ENCODE measurements around the gene WNT2. TPM values are rescaled to one million over a fixed set of nuclear protein-coding genes. Genes with fewer than 3 reads are reported as not detected.
"Not testable (repeated sequence)": the region's sequence is repeated elsewhere in the genome, so short reads cannot be mapped to it uniquely, and the experiment has no call there.

Gene WNT2
- total and polyA plus RNA-seq, 11 donors, result 0.09 to 1.2 (median 0.20) TPM; not detected in 3

DNA sequence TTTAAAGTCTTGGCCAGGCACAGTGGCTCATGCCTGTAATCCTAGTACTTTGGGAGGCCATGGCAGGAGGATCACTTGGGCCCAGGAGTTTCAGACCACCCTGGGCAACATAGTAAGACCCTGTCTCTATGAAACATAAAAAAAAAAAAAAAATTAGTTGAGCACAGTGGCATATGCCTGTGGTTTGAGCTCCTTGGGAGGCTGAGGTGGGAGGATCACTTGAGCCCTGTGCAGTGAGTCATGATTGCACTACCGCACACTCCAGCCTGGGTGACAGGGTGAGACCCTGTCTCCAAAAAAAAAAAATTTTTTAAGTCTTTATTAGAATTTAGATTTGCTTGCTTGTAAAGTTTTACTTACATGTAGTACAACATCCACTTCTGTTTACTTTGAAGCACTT, 14.0 kb downstream of the WNT2 start:
- WGBS, 4 donors, result 85 to 100% (median 95%) methylated on average over 1 of the region's 1 CpG
- Histone ChIP-seq H3K9me3 (peaks cover 0 to 2% (median 0%) of the 10 kb centered on the region in 12 donors), H3K27me3 (no peaks in the 10 kb centered on the region), H3K27ac (no peak overlapping the region), H3K36me3 (no peaks in the 10 kb centered on the region), H3K4me3 (no peak overlapping the region), H3K4me1 (no peaks in the 10 kb centered on the region)
- ATAC-seq, result no peak
- TF ChIP-seq, protein P1, sequence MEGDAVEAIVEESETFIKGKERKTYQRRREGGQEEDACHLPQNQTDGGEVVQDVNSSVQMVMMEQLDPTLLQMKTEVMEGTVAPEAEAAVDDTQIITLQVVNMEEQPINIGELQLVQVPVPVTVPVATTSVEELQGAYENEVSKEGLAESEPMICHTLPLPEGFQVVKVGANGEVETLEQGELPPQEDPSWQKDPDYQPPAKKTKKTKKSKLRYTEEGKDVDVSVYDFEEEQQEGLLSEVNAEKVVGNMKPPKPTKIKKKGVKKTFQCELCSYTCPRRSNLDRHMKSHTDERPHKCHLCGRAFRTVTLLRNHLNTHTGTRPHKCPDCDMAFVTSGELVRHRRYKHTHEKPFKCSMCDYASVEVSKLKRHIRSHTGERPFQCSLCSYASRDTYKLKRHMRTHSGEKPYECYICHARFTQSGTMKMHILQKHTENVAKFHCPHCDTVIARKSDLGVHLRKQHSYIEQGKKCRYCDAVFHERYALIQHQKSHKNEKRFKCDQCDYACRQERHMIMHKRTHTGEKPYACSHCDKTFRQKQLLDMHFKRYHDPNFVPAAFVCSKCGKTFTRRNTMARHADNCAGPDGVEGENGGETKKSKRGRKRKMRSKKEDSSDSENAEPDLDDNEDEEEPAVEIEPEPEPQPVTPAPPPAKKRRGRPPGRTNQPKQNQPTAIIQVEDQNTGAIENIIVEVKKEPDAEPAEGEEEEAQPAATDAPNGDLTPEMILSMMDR (IDR thresholded peaks at IDR 0.05), result no peak
- TF ChIP-seq POLR2A (IDR thresholded peaks at IDR 0.05), result no peak
- DNase-seq, result no peak
- intact Hi-C loops (cut with DNase I), result loop anchor here in 1 of 10 donors (10.0 kb wide), 1 partner anchor 64 kb away; no protein-coding TSS in a partner anchor

DNA sequence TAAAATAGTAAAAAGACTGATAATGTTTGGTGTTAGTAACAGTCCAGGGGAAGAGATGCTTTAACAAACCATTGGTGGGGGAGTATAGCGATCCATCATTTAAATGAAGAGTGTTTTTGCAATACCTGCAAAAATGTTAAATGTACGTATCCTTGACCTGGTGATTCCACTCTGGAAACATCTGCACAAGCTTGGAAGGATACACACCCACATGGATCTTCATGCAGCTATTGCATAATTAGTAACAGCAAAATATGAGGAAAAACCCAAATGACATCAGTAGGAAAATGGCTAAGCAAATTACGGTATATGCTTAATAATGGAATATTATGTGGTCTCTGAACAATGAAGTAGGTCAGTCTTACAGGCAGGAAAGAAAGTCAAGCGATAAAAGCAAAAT, 20.5 kb downstream of the WNT2 start:
- peaks cover 0 to 4% (median 0%) of the 10 kb centered on the region in 12 donors for H3K9me3 ChIP-seq
- H3K27me3 ChIP-seq, result no peaks in the 10 kb centered on the region
- H3K4me1 ChIP-seq, result no peaks in the 10 kb centered on the region
- no peak overlapping the region for H3K4me3 ChIP-seq
- WGBS, 4 donors, result 87 to 94% (median 92%) methylated on average over 4 of the region's 4 CpGs
- H3K27ac ChIP-seq, result no peak overlapping the region
- no peak for TF ChIP-seq POLR2A (IDR thresholded peaks at IDR 0.05)
- DNase-seq, result no peak
- intact Hi-C loops (cut with DNase I), result loop anchor here in 1 of 10 donors (10.0 kb wide), 1 partner anchor 58 kb away; no protein-coding TSS in a partner anchor
- no peak for ATAC-seq
- no peaks in the 10 kb centered on the region for H3K36me3 ChIP-seq

DNA sequence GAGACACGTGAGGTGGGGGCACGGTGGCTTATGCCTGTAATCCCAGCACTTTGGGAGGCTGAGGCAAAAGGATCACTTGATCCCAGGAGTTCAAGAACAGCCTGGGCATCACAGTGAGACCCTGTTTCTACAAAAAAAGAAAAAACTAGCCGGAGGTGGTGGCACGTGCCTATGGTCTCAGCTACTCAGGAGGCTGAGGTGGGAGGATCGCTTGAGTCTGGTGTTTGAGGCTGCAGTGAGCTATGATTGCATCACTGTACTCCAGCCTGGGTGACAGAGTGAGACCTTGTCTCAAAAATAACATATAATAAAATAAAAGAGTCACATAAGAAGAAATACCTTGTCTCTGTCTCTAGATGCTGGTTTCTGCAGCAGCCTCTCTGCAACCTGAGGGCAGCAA, 22.4 kb downstream of the WNT2 start:
- not testable (repeated sequence) for H3K27ac ChIP-seq, H3K9me3 ChIP-seq, DNase-seq, H3K27me3 ChIP-seq, ATAC-seq, H3K36me3 ChIP-seq, H3K4me3 ChIP-seq, H3K4me1 ChIP-seq
- 84 to 90% (median 88%) methylated on average over 5 of the region's 5 CpGs for WGBS, 4 donors
- intact Hi-C loops (cut with DNase I), result loop anchor here in 1 of 10 donors (10.0 kb wide), 1 partner anchor 56 kb away; no protein-coding TSS in a partner anchor

DNA sequence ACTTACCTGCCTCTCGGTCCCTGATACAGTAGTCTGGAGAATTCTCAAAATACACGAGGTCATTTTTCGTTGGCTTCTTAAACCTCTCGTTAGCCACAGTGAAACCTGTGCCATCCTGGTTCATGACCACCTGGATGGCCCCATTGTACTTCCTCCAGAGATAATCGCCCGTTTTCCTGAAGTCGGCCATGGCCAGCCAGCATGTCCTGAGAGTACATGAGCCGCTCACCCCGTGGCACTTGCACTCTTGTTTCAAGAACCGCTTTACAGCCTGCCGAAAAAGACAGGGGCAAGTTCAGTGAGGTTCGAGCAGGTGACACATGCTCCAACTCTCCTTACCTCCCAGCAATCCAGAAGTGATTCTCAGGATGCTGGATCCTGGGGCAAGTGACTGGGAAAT, 25.3 kb downstream of the WNT2 start:
- H3K36me3 ChIP-seq, result no peaks in the 10 kb centered on the region
- no peaks in the 10 kb centered on the region for H3K9me3 ChIP-seq
- no peak for TF ChIP-seq POLR2A (IDR thresholded peaks at IDR 0.05)
- TF ChIP-seq, protein P1 (IDR thresholded peaks at IDR 0.05), result no peak
- no peaks in the 10 kb centered on the region for H3K27me3 ChIP-seq
- DNase-seq (no peak), ATAC-seq (no peak)
- intact Hi-C loops (cut with DNase I), result no loop called here
- no peak overlapping the region for H3K27ac ChIP-seq
- no peaks in the 10 kb centered on the region for H3K4me1 ChIP-seq
- whole genome bisulfite sequencing, 4 donors, result 82 to 88% (median 83%) methylated on average over 12 of the region's 12 CpGs
- H3K4me3 ChIP-seq, result no peak overlapping the region

DNA sequence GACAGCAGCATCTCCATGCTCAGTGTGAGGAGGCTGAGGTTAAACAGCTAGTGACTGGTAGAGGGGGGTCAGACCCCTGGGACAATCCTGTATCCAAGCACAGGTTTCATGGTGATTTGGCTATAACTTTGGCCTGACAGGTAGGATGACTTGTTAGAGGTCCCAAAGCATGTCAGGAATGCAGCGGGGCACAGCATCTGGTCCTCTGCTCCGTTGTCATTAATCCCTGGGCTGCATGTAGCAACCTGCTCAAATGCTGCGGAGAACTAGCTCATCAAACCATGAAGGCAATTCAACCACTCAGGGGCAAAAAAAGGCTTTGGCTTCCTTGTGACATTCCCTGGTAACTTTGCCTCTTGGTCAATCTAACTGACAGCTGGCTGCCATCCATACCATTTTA, 26.8 kb downstream of the WNT2 start:
- Histone ChIP-seq H3K27ac (no peak overlapping the region), H3K4me1 (no peaks in the 10 kb centered on the region), H3K4me3 (no peak overlapping the region), H3K27me3 (no peaks in the 10 kb centered on the region), H3K36me3 (no peaks in the 10 kb centered on the region), H3K9me3 (no peaks in the 10 kb centered on the region)
- 62 to 78% (median 65%) methylated on average over 3 of the region's 3 CpGs for WGBS, 4 donors
- ATAC-seq (no peak), DNase-seq (no peak)
- TF ChIP-seq POLR2A (IDR thresholded peaks at IDR 0.05), result no peak
- TF ChIP-seq, protein P1 (IDR thresholded peaks at IDR 0.05), result no peak
- intact Hi-C loops (cut with DNase I), result no loop called here
